ENCODE measurements around the gene CDYL.

Gene CDYL

GRCh38 chr6:4884646-4885340 is 108.6 kb downstream of the CDYL start:
- ATAC-seq (ENCODE audit: low read depth) (no peak), DNase-seq (ENCODE audit: low spot score) (no peak)
- Histone ChIP-seq H3K27me3 (ENCODE audit: insufficient read depth, poor library complexity, severe bottlenecking) (no peaks in the 10 kb centered on the region), H3K36me3 (ENCODE audit: low read depth) (no peaks in the 10 kb centered on the region; the same call in 1 of the 2 replicates), H3K9me3 (ENCODE audit: severe bottlenecking) (no peaks in the 10 kb centered on the region), H3K4me3 (ENCODE audit: severe bottlenecking) (no peak overlapping the region), H3K27ac (ENCODE audit: poor library complexity, severe bottlenecking) (no peak overlapping the region), H3K4me1 (ENCODE audit: insufficient read depth, poor library complexity, severe bottlenecking) (peaks cover 9% of the 10 kb centered on the region)
- TF ChIP-seq CTCF (IDR thresholded peaks at IDR 0.05; ENCODE audit: poor library complexity, severe bottlenecking) = no peak

GRCh38 chr6:4885341-4885933 is 109.2 kb downstream of the CDYL start:
- H3K9me3 ChIP-seq (ENCODE audit: severe bottlenecking) = no peaks in the 10 kb centered on the region
- no peaks in the 10 kb centered on the region; the same call in 1 of the 2 replicates for H3K36me3 ChIP-seq (ENCODE audit: low read depth)
- no peak overlapping the region for H3K27ac ChIP-seq (ENCODE audit: poor library complexity, severe bottlenecking)
- no peak for ATAC-seq (ENCODE audit: low read depth)
- peaks cover 3% of the 10 kb centered on the region for H3K4me1 ChIP-seq (ENCODE audit: insufficient read depth, poor library complexity, severe bottlenecking)
- no peaks in the 10 kb centered on the region for H3K27me3 ChIP-seq (ENCODE audit: insufficient read depth, poor library complexity, severe bottlenecking)
- H3K4me3 ChIP-seq (ENCODE audit: severe bottlenecking) = no peak overlapping the region
- no peak for TF ChIP-seq CTCF (IDR thresholded peaks at IDR 0.05; ENCODE audit: poor library complexity, severe bottlenecking)
- no peak for DNase-seq (ENCODE audit: low spot score)

- no peaks in the 10 kb centered on the region for H3K27me3 ChIP-seq (ENCODE audit: insufficient read depth, poor library complexity, severe bottlenecking)
- ATAC-seq (ENCODE audit: low read depth) (no peak), DNase-seq (ENCODE audit: low spot score) (no peak)
- no peak overlapping the region for H3K27ac ChIP-seq (ENCODE audit: poor library complexity, severe bottlenecking)
- no peaks in the 10 kb centered on the region for H3K4me1 ChIP-seq (ENCODE audit: insufficient read depth, poor library complexity, severe bottlenecking)
- no peak overlapping the region for H3K4me3 ChIP-seq (ENCODE audit: severe bottlenecking)
- H3K9me3 ChIP-seq (ENCODE audit: severe bottlenecking) = no peaks in the 10 kb centered on the region
- peaks cover 2% of the 10 kb centered on the region; the same call in 1 of the 2 replicates for H3K36me3 ChIP-seq (ENCODE audit: low read depth)
- TF ChIP-seq CTCF (IDR thresholded peaks at IDR 0.05; ENCODE audit: poor library complexity, severe bottlenecking) = no peak
These were observed 112.6 kb downstream of the CDYL start for GRCh38 chr6:4888841-4889240.

GRCh38 chr6:4889701-4890100 is 113.5 kb downstream of the CDYL start:
- H3K4me1 ChIP-seq (ENCODE audit: insufficient read depth, poor library complexity, severe bottlenecking) = no peaks in the 10 kb centered on the region
- DNase-seq (ENCODE audit: low spot score) = no peak
- no peak for ATAC-seq (ENCODE audit: low read depth)

More at GRCh38 chr6:4889701-4890100, 113.5 kb downstream of the CDYL start:
- Histone ChIP-seq H3K27me3 (ENCODE audit: insufficient read depth, poor library complexity, severe bottlenecking) (no peaks in the 10 kb centered on the region), H3K36me3 (ENCODE audit: low read depth) (peaks cover 10% of the 10 kb centered on the region; the same call in 1 of the 2 replicates), H3K9me3 (ENCODE audit: severe bottlenecking) (no peaks in the 10 kb centered on the region), H3K4me3 (ENCODE audit: severe bottlenecking) (no peak overlapping the region), H3K27ac (ENCODE audit: poor library complexity, severe bottlenecking) (no peak overlapping the region)
- no peak for TF ChIP-seq CTCF (IDR thresholded peaks at IDR 0.05; ENCODE audit: poor library complexity, severe bottlenecking)
